Measurements from ENCODE around the gene ACTL9.

- TF ChIP-seq EZH2 (IDR thresholded peaks at IDR 0.05), result no peak
- TF ChIP-seq CTCF (IDR thresholded peaks at IDR 0.05), result no peak
Measured at GRCh38 chr19:8659905-8660304, 38.7 kb downstream of the ACTL9 start.

Data from neural progenitor cell (in vitro differentiated cells).